HFFc6 (cell line): ENCODE results near the gene GPR35. TPM values are rescaled to one million over a fixed set of nuclear protein-coding genes. Genes with fewer than 3 reads are reported as not detected.

Source experiments
- DNase-seq: peaks from one replicate; pipeline ENCODE4 v3.0.0-alpha.2; 2018
- H3K27ac Mint-ChIP-seq: 2 replicates; pipeline ENCODE4 v1.8.0; 2020; ENCODE audit warnings: mild to moderate bottlenecking, mixed read lengths
- H3K27me3 Mint-ChIP-seq: 2 replicates; pipeline ENCODE4 v1.8.0; 2021; ENCODE audit warnings: mild to moderate bottlenecking, moderate library complexity, mixed read lengths; ENCODE audit not compliant: insufficient read depth
- H3K36me3 Mint-ChIP-seq: 2 replicates; pipeline ENCODE4 v1.8.0; 2021; ENCODE audit warnings: low read depth, mixed read lengths
- H3K4me1 Mint-ChIP-seq: 2 replicates; pipeline ENCODE4 v1.8.0; 2020; ENCODE audit warnings: low read depth, mixed read lengths
- H3K4me3 Mint-ChIP-seq: 2 replicates; pipeline ENCODE4 v1.8.0; 2020; ENCODE audit warnings: mild to moderate bottlenecking, moderate library complexity, mixed read lengths
- H3K9me3 Mint-ChIP-seq: 2 replicates; pipeline ENCODE4 v1.8.0; 2020; ENCODE audit warnings: mild to moderate bottlenecking, mixed read lengths
- total RNA-seq, 6 experiments: library from RNA; stranded (reverse); fragmentation: NEBNext Ultra II Directional; extraction: Animal tissue kit (Norgen Biotek cat#: 25700); gene quantifications; 2 replicates in 1 of 6; 3 replicates in 5 of 6; pipeline ENCODE4 v1.2.3, GENCODE V29; 2021
- TF ChIP-seq, protein P1 (sequence below): fragments of 200-600 bp; sonication (generic); IDR thresholded peaks from 2 replicates; pipeline ENCODE4 v1.5.0; 2021; ENCODE audit warnings: antibody characterized with exemption, mild to moderate bottlenecking

GPR35 gene
- total RNA-seq, 6 experiments from 2014 or later = 0.11 to 0.28 (median 0.14) TPM; not detected in 3

DNA sequence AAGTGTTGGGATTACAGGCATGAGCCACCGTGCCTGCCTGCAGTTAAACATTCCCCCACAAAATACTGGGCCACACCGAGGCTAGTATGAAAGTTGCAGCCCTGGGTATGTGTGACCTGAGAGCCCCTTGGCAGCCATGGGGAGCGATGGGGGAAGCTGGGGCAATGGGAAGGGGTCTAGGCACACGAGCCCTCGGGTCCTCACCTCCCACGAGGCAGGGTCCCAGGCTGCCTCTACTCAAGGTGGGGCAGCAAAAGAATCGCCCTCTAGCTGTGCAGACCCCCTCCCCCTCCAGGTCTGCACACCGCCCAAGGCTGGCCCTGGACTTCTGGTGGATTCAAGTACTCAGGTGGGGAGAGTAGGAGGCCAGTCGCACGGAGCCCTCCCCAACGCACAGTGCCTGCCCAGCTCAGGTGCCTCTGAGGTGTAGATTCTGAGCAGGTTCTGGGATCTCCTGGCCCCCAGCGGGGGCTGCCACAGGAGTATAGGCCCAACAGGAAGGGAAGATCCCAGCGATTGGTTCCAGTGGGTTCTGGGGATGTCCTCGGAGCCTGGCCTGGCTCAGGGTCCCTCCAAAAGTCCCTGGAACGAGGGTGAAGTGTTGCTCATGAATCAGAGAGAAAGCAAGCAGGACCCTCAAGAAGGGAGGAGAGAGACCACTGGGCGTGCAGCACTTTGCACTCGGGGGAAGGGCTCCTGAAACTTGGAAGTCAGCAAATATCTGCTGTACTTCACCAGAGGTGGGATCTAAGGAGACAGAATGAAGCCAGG lies 2.6 kb downstream of the GPR35 start:
- Mint-ChIP-seq H3K9me3 (peaks cover 15% of the 10 kb centered on the region), H3K36me3 (peaks cover 2% of the 10 kb centered on the region; the same call in 1 of the 2 replicates), H3K4me1 (no peaks in the 10 kb centered on the region; the same call in 1 of the 2 replicates), H3K4me3 (no peak overlapping the region), H3K27ac (no peak overlapping the region), H3K27me3 (no peaks in the 10 kb centered on the region; the same call in 1 of the 2 replicates)
- TF ChIP-seq, protein P1, sequence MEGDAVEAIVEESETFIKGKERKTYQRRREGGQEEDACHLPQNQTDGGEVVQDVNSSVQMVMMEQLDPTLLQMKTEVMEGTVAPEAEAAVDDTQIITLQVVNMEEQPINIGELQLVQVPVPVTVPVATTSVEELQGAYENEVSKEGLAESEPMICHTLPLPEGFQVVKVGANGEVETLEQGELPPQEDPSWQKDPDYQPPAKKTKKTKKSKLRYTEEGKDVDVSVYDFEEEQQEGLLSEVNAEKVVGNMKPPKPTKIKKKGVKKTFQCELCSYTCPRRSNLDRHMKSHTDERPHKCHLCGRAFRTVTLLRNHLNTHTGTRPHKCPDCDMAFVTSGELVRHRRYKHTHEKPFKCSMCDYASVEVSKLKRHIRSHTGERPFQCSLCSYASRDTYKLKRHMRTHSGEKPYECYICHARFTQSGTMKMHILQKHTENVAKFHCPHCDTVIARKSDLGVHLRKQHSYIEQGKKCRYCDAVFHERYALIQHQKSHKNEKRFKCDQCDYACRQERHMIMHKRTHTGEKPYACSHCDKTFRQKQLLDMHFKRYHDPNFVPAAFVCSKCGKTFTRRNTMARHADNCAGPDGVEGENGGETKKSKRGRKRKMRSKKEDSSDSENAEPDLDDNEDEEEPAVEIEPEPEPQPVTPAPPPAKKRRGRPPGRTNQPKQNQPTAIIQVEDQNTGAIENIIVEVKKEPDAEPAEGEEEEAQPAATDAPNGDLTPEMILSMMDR = no peak
- DNase-seq = no peak

DNA sequence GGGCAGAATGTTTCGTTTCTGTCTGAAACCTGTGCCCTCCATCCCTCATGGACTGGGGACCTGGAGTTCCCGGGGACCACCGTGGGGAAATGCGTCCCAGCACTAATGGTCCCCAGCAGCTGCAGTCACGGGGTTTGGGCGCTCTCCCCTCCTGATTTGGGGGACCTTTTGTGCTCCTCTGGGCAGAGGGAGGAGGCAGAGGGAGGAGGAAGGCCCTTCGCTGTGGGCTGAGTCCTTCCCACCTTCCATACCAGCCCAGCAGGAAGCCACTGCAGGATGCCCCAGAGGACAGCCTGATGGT lies 3.2 kb downstream of the GPR35 start:
- H3K27ac Mint-ChIP-seq = no peak overlapping the region
- DNase-seq = no peak
- peaks cover 20% of the 10 kb centered on the region for H3K9me3 Mint-ChIP-seq
- peaks cover 8% of the 10 kb centered on the region for H3K36me3 Mint-ChIP-seq
- TF ChIP-seq, protein P1 = no peak
- no peak overlapping the region for H3K4me3 Mint-ChIP-seq
- H3K4me1 Mint-ChIP-seq = no peaks in the 10 kb centered on the region; the same call in 1 of the 2 replicates
- H3K27me3 Mint-ChIP-seq = no peaks in the 10 kb centered on the region; the same call in 1 of the 2 replicates

GRCh38 chr2:240628808-240629618 lies 3.7 kb downstream of the GPR35 start:
- Mint-ChIP-seq H3K27ac (no peak overlapping the region), H3K9me3 (peaks cover 26% of the 10 kb centered on the region), H3K36me3 (peaks cover 11% of the 10 kb centered on the region), H3K4me1 (no peaks in the 10 kb centered on the region; the same call in 1 of the 2 replicates), H3K27me3 (no peaks in the 10 kb centered on the region; the same call in 1 of the 2 replicates), H3K4me3 (no peak overlapping the region)
- TF ChIP-seq, protein P1 = no peak
- no peak for DNase-seq

DNA sequence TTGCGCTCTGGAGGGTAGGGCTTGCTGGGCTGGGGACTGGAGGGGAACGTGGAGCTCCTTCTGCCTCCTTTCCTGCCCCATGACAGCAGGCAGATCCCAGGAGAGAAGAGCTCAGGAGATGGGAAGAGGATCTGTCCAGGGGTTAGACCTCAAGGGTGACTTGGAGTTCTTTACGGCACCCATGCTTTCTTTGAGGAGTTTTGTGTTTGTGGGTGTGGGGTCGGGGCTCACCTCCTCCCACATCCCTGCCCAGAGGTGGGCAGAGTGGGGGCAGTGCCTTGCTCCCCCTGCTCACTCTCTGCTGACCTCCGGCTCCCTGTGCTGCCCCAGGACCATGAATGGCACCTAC lies 4.3 kb downstream of the GPR35 start:
- Mint-ChIP-seq H3K27me3 (no peaks in the 10 kb centered on the region; the same call in 1 of the 2 replicates), H3K4me1 (no peaks in the 10 kb centered on the region; the same call in 1 of the 2 replicates), H3K9me3 (peaks cover 32% of the 10 kb centered on the region), H3K4me3 (no peak overlapping the region), H3K27ac (no peak overlapping the region), H3K36me3 (peaks cover 11% of the 10 kb centered on the region)
- TF ChIP-seq, protein P1 = no peak
- DNase-seq = no peak

DNA sequence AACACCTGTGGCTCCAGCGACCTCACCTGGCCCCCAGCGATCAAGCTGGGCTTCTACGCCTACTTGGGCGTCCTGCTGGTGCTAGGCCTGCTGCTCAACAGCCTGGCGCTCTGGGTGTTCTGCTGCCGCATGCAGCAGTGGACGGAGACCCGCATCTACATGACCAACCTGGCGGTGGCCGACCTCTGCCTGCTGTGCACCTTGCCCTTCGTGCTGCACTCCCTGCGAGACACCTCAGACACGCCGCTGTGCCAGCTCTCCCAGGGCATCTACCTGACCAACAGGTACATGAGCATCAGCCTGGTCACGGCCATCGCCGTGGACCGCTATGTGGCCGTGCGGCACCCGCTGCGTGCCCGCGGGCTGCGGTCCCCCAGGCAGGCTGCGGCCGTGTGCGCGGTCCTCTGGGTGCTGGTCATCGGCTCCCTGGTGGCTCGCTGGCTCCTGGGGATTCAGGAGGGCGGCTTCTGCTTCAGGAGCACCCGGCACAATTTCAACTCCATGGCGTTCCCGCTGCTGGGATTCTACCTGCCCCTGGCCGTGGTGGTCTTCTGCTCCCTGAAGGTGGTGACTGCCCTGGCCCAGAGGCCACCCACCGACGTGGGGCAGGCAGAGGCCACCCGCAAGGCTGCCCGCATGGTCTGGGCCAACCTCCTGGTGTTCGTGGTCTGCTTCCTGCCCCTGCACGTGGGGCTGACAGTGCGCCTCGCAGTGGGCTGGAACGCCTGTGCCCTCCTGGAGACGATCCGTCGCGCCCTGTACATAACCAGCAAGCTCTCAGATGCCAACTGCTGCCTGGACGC lies 4.9 kb downstream of the GPR35 start:
- no peak for DNase-seq
- Mint-ChIP-seq H3K27ac (no peak overlapping the region), H3K4me1 (no peaks in the 10 kb centered on the region; the same call in 1 of the 2 replicates), H3K36me3 (peaks cover 11% of the 10 kb centered on the region), H3K4me3 (no peak overlapping the region), H3K27me3 (no peaks in the 10 kb centered on the region; the same call in 1 of the 2 replicates), H3K9me3 (peaks cover 36% of the 10 kb centered on the region)
- TF ChIP-seq, protein P1 = no peak
